Stimulated activated CD4-positive, alpha-beta T cell treated with anti-CD3 and anti-CD28 coated beads, Interleukin-2, amount 100 ng/mL, for 24 hours (primary cell): Measurements from ENCODE around the gene SLC2A4RG.
A peak's percentile ranks its signal among the peaks of the same experiment; 100 is the strongest.

Source experiments
- DNase-seq, 2 donors: peaks; one replicate each; pipeline ENCODE4 v3.0.0-alpha.2; 2020

SLC2A4RG gene

GRCh38 chr20:63741676-63742380 is 2.3 kb downstream of the SLC2A4RG start:
- no peak for DNase-seq

- no peak for DNase-seq
Measured at GRCh38 chr20:63742381-63743024, 2.9 kb downstream of the SLC2A4RG start.

DNA sequence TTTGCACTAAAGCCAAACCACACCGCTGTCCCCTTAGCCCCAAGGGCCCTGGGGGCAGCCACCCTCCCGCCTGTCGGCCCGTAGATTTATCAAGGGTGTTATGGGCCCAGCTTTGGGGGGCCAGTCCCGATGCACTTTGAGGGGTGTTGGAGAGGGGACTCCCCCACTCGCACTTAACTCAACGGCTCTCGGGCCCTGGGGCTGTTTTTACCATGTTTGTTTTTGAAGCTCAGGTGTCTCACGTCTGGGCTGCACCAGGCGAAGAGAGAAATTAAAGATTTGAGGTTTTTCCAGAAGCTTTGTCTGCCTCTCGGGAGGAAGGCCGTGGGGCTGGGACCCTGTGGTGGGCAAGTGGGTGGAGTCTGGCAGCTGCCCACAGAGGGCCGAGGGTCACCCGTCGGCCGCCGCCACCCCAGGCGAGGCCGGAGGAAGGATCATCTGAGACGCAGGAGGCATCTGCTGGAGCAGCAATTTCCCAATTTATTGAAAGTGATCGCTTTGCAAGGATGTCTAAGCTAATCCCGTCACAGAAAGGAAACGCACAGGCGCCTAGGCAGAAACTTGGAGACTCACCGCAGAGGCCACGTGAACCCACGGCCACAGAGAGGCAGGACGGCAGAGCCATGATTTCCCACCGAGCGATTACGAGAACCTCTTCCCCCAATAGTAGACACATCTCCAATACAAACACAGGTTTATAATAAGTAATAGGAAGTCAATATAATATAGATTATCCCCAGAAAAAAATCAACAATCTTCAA is 3.8 kb downstream of the SLC2A4RG start:
- DNase-seq, result no peak

DNA sequence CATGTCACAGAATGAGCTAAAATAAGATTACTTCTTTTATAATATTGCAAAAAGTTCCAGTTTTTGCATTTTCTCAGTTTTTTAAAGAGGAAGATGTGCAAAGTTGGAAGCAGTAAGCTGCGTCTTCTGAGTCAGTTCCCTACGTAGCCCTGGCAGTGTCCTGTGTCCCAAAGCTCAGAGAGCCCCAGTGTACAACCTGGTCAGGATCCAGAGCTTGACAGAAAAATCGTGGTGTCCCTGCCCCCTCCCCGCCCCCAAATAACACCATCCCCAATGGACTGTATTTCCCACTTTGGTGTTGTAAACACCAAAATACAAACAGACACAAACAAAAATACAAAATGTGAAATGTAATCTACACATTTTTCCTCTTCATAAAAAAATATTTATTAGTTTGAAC is 4.6 kb downstream of the SLC2A4RG start:
- no peak for DNase-seq

GRCh38 chr20:63744574-63745423 is 5.2 kb downstream of the SLC2A4RG start:
- no peak for DNase-seq

DNA sequence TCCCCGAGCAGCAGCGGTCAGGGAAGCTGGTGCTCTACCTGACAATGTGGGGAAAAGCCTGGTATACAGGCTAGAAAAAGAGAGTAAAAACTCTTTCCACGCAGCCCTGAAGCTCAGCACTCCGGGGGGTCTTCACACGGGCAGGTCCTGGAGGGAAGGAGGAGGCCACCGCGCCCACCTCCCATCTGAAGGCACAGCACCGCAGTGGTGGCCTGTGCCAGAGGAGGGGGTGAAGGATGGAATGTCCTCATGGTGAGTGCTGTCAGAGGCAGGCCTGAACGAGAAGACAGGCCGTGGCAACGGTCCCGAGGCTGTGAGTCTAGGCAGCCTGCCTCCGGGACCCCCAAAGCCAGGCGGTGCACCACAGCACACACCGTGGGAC is 5.8 kb downstream of the SLC2A4RG start:
- DNase-seq, result no peak

- no peak for DNase-seq
Measured at GRCh38 chr20:63745961-63746731, 6.6 kb downstream of the SLC2A4RG start.

DNA sequence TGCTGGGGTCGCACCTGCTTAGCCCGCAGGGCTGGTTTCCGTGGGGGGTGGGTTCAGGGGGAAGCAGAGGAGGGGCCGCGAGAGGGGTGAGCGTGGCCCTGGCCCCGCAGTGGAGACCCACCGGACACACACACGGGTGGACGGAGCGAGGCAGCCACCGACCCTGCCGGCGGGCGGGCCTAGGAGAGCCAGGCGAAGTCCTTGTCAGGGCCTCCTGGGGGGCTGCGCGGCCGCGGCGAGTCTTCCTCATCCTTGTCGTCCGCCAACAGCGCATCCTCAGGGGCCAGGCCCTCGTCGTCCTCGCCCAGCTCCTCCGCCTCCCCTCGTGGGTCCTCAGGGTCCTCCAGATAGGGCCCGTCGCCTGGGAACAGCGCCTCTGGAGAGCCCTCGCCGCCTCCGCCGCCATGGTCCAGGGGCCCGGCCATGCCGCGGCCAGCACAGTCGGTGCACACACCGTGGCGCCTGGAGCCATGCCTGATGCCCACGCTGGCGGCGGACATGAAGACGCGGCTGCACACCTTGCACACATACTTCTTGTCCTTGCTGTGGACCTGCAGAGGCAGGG is 7.3 kb downstream of the SLC2A4RG start:
- DNase-seq, result no peak

DNA sequence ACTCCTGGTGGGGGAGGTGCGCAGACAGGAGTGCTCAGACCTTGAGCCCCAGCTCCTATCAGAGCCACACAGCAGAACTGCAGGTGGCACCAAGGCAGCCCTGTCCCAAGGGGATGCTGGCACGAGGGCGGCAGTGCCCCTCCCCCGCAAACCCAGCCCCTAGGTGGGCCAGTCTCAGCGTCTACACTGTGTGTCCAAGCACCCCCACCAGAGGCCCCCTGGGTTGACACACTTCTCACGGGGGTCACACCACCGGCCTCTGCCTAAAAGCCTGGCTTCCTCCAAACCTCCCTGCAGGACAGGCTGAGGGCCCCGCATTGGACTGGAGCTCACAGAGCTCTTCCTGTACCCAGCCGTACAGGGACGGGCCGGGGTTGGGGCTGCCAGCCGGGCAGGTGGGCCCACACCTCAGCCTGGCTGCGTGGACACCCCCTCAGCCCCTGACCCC is 8.1 kb downstream of the SLC2A4RG start:
- DNase-seq, result no peak

DNA sequence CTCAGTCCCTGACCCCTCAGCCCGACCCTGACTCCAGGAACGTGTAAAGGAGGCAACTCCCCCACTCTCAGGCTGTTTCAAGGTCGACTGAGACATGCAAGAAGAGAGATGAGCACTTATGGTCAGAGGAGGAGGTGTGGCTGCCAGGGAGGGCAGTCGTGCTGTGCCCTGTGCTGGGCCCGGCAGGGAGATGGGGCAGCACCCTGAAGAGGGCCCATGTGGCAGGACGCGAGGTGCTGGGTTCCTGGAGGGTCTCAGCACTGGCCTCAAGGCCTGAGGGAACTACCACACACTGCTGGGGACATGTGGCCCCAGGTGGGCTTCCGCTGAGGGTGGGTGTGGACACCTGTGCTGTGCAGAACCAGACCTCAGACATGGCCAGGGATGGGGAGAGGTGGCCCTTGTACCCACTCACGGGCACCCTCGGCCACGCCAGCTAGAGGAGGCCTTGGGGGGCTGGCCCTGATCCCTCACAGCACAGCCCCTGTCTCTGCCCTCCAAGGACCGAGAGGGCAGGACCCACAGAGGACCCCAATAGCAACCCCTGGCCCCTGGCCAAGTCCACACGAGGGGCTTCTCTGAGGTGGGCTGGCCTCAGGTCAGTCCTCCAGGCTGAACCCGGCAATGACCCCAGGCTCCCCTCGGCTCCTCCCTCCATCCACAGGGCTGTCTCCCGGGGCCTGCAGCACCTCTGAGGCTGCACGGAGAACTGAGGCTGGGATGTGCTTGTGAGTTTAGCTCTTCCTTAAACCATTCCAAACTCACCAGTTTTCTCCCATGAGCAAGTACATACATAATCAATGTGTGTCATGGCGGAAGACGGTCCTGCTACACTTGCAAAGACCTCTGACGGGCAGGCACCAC is 8.7 kb downstream of the SLC2A4RG start:
- DNase-seq, result no peak

DNA sequence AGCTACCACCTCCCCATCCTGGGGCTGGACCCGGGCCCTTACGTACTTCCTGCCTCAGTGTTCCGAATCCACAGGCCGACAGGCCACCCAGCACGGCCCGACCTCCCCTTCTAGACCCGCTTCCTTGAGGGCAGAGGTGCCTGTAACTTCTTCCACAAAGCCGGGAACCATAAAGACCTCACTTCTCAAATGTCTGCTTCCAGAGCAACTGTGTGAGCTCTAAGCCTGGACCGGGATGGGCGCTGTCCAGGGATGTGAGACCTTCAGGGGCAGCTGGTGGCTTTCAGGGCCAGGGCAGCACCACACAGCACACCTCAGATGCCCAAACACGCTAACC is 9.3 kb downstream of the SLC2A4RG start:
- no peak for DNase-seq

DNA sequence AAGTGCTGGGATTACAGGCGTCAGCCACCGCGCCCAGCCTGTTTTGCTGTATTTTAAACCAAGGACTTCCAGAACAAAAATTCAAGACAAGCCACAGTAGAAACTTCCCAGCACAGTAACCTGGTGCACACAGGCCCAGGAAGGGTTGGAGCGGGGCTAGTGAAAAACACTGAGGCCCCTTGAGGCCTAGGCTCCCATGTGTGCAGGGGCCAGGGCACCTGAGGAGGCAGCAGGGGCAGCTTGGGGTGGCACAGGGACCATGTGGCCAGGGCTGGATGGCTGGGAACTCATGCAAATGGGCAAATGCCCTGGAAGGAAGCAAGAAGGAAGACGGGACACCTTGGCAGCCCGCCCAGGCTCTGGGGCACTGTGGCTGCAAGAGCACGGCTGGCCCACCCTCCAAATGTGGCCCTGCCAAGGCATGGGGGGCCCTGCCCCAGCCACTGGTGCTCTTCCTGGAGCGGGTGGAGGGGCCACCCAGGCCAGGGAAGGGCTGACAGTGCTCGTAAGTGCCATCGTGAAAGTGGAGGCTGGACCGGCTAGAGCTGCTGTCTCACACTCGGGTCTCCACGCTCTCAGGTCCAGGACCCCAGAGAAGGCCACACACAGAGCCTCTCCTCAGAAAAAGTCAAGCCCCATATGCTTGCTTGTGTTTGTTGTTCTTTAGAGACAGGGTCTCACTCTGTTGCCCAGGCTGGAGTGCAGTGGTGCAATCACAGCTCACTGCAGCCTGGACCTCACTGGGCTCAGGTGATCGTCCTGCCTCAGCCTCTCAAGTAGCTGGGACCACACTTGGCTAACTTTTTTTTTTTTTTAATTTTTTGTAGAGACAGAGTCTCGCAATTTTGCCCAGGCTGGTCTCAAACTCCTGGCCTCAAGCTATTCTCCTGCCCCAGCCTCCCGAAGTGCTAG is 10.3 kb downstream of the SLC2A4RG start:
- DNase-seq, result no peak

- DNase-seq, result peak; percentile 62 to 67
Measured at GRCh38 chr20:63750807-63751470, 11.4 kb downstream of the SLC2A4RG start.

DNA sequence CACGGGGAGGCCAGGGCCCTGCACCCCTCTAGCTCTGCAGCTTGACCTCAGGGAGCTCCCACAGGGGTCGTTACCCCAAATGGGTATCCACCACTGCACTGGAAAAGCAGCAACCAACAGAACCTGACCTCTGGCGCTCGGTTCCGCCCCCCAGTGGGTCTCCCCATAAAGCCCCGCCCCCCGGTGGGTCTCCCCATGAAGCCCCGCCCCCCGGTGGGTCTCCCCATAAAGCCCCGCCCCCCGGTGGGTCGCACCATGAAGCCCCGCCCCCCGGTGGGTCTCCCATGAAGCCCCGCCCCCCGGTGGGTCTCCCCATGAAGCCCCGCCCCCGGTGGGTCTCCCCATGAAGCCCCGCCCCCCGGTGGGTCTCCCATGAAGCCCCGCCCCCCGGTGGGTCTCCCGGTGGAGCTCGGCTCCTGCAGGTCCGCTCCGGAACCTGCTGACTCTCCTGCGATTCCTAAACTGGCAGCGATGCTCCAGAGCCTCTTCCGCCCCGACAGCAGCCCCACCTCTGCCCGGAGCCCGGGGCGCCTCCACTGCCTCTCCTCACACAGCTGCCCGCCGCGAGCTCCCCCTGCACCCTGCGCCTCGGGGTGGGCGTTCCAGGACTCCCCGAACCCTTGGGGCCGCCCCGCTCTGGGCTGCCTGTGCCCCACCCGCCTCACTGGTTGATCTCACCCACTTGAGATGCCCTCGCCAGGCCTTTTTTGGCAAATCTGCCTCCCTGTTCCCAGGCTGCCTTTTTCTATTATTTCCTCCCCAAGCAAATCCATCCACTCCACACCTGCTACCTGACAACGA is 12.1 kb downstream of the SLC2A4RG start:
- peak in 1 of 2 donors; percentile 35 for DNase-seq

DNA sequence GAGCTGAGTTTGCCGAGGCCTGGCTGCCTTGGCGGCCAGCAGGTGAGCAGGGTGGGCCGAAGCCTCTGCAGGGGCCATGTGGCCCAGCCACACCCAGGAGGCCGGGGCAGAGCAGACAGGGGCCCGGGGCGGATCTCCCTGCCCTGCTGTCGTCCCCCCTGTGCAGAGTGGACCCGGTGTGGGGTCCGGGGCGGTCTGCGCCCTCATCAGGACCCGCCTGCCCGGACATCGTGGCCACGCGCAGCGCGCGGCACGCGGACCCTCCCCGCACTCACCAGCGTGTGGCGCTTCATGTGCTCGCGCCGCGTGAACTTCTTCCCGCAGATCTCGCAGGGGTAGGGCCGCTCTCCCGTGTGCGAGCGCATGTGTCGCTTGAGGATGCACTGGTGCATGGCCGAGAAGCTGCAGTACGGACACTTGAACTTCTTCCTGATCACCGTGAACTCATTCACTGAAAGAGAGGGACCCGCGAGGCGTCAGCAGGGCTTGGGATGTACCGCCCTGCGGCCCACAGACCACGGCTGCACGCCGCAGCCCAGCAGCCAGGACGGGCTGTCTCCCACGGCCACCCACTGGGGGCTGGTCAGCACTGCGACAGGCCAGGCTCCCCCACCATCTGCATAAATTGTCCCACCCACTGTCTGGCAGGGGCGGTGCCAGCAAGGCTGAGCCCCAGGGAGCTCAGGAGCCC is 13.0 kb downstream of the SLC2A4RG start:
- no peak for DNase-seq

GRCh38 chr20:63753381-63753780 is 13.8 kb downstream of the SLC2A4RG start:
- no peak for DNase-seq

DNA sequence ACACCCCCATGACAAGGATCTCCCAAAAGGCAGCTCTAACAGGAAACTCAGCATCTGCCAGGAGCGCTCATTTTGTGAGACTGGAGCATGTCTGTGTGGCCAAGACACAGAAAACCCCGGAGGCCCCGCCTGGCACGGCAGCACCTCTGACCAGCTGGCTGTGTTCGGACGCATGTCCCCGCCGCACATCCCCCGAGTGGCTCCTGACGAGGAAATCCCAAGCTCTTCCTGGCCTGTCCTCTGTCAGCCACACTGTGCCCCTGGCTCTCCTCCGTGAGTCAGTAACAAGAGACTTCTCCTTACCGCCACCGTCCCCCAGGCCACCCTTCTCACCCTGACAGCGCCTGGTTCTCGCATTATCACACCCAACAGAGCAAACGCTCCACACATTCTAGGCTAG is 14.4 kb downstream of the SLC2A4RG start:
- DNase-seq, result no peak
